ENCODE results near the gene ANKRD29. TPM values are rescaled to one million over a fixed set of nuclear protein-coding genes. Genes with fewer than 3 reads are reported as not detected.
A peak's percentile ranks its signal among the peaks of the same experiment; 100 is the strongest.

The ANKRD29 gene
- polyA plus RNA-seq, 1 experiment: 0.15 TPM

DNA sequence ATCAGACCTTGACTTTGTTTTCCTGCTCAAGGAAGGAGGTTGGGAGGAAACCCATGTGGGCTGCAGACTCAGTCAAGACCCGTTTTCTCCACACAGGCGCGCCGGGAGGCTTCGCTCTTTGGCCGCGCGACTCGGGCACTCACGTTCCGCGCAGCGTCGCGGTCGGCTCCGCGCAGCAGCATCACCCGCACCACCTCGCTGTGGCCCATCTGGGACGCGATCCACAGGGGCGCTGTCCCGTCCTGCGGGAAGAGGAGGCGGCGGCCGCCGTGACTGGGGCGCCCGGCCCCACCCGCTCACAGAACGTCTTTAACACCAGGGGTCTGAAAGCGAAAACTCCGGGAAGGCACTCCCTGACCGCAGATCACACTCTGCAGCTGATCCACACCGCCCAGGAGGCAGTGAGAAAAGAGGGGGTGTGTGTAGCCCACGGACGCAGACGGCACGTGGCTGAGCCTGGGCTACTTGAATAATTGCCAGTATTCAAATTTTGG, 43.3 kb downstream of the ANKRD29 start:
- ChIA-PET POLR2A (no interaction called here), CTCF (interaction anchor here (1.0 to 1.7 kb wide), 2 partner anchors 84 to 121 kb away, joined by 3 to 9 read pairs; no protein-coding TSS in a partner anchor)
- DNase-seq (ENCODE audit: low read depth, low spot score): no peak
- H3K27me3 ChIP-seq (ENCODE audit: control insufficient read depth, insufficient read depth, low read length): peaks cover 30% of the 10 kb centered on the region
- H3K27ac ChIP-seq (ENCODE audit: low read depth, low read length): no peak overlapping the region
- H3K4me3 ChIP-seq (ENCODE audit: low read depth, low read length): peak overlapping the region; percentile 59
- TF ChIP-seq, protein P1, sequence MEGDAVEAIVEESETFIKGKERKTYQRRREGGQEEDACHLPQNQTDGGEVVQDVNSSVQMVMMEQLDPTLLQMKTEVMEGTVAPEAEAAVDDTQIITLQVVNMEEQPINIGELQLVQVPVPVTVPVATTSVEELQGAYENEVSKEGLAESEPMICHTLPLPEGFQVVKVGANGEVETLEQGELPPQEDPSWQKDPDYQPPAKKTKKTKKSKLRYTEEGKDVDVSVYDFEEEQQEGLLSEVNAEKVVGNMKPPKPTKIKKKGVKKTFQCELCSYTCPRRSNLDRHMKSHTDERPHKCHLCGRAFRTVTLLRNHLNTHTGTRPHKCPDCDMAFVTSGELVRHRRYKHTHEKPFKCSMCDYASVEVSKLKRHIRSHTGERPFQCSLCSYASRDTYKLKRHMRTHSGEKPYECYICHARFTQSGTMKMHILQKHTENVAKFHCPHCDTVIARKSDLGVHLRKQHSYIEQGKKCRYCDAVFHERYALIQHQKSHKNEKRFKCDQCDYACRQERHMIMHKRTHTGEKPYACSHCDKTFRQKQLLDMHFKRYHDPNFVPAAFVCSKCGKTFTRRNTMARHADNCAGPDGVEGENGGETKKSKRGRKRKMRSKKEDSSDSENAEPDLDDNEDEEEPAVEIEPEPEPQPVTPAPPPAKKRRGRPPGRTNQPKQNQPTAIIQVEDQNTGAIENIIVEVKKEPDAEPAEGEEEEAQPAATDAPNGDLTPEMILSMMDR (IDR thresholded peaks at IDR 0.05; ENCODE audit: low read depth, low read length): no peak
- no peaks in the 10 kb centered on the region for H3K9me3 ChIP-seq (ENCODE audit: control insufficient read depth, insufficient read depth, low read length)

DNA sequence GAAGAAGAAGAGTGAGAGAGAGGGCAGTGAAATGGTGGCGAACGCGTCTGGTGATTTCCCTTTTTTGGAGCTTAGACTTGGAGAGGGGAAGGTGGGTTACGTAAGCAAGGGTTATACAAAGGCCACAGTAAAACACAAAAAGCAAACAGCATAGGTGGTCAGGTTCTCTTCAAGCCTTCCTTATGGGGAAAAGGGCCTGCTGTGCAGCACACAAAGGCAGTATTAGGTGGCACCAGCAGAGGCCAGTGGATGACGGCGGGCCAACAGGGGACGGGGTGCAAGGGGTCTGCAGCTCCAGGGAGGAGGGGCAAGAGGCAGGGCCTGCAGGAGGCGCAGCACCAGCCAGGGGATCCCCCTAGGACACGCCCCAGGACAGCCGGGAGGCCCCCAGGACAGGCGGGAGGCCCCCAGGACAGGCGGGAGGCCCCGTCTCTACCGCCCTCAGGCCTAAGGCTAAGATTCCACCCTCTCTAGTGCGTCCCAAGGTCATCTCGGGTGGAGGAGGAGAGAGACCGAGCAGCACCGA, 43.8 kb downstream of the ANKRD29 start:
- POLR2A ChIA-PET: interaction anchor here (0.6 kb wide), 1 partner anchor 396 kb away, joined by 6 read pairs; no protein-coding TSS in a partner anchor

DNA sequence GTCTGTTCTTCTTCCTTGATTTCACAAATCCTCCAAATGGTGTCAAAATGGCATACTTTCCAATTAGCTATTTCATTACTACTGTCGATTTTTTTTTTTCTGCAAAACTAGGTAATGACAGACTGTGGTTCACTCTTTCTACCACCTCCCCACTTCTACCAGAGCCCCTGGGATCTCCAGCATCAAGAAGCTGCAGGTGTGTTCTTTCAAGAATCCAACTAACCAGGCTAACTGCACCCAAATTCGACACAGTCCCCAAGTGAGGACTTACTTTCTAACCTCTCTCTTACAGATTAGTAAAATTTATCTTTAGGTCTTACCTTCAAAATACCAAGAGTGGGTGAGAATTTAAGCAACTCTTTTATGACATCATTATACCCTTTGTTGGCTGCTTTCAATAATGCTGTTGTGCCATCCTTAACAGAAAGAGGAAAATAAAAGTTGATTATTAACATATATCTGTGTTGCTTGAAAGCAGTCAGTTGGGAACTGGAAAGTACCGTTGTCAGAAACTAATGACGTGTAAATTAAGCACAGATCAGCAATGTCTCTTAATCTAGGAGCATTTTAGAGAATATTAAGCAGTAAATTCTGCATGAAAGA, 45.2 kb downstream of the ANKRD29 start:
- H3K9me3 ChIP-seq (ENCODE audit: control insufficient read depth, insufficient read depth, low read length): no peaks in the 10 kb centered on the region
- no peak overlapping the region for H3K27ac ChIP-seq (ENCODE audit: low read depth, low read length)
- CTCF ChIA-PET: interaction anchor here (1.7 kb wide), 1 partner anchor 86 kb away, joined by 9 read pairs; no protein-coding TSS in a partner anchor
- TF ChIP-seq, protein P1 (IDR thresholded peaks at IDR 0.05; ENCODE audit: low read depth, low read length): no peak
- POLR2A ChIA-PET: no interaction called here
- H3K4me3 ChIP-seq (ENCODE audit: low read depth, low read length): no peak overlapping the region
- no peak for DNase-seq (ENCODE audit: low read depth, low spot score)
- H3K27me3 ChIP-seq (ENCODE audit: control insufficient read depth, insufficient read depth, low read length): peaks cover 30% of the 10 kb centered on the region

More for the DNA sequence above, 43.8 kb downstream of the ANKRD29 start:
- Histone ChIP-seq H3K9me3 (ENCODE audit: control insufficient read depth, insufficient read depth, low read length) (no peaks in the 10 kb centered on the region), H3K4me3 (ENCODE audit: low read depth, low read length) (peak overlapping the region; percentile 59), H3K27ac (ENCODE audit: low read depth, low read length) (no peak overlapping the region), H3K27me3 (ENCODE audit: control insufficient read depth, insufficient read depth, low read length) (peaks cover 30% of the 10 kb centered on the region)
- CTCF ChIA-PET: interaction anchor here (1.0 to 1.7 kb wide), 3 partner anchors 84 to 120 kb away, joined by 3 to 9 read pairs (median 5); no protein-coding TSS in a partner anchor
- DNase-seq (ENCODE audit: low read depth, low spot score): no peak
- TF ChIP-seq, protein P1 (IDR thresholded peaks at IDR 0.05; ENCODE audit: low read depth, low read length): peak; percentile 2; the same call in 1 of the 2 replicates

DNA sequence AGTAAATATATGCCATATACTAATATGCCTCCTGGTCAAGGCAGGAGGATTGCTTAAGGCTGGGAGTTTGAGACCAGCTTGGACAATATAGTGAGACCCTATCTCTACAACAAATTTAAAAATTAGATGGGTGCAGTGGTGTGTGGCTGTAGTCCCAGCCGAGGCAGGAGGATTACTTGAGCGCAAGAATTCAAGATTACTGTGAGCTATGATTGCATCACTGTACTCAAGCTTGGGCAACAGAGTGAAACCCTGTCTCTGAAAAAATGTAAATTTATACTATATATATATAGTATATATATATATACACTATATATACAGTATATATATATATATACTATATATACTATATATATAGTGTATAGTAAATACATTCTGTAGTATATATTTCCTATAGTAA, 46.5 kb downstream of the ANKRD29 start:
- TF ChIP-seq, protein P1 (IDR thresholded peaks at IDR 0.05; ENCODE audit: low read depth, low read length): no peak
- no peak overlapping the region for H3K4me3 ChIP-seq (ENCODE audit: low read depth, low read length)
- no peak for DNase-seq (ENCODE audit: low read depth, low spot score)
- no peak overlapping the region for H3K27ac ChIP-seq (ENCODE audit: low read depth, low read length)
- no peaks in the 10 kb centered on the region for H3K9me3 ChIP-seq (ENCODE audit: control insufficient read depth, insufficient read depth, low read length)
- CTCF ChIA-PET: interaction anchor here (0.7 kb wide), 1 partner anchor 87 kb away, joined by 3 read pairs; no protein-coding TSS in a partner anchor
- H3K27me3 ChIP-seq (ENCODE audit: control insufficient read depth, insufficient read depth, low read length): peaks cover 31% of the 10 kb centered on the region
- POLR2A ChIA-PET: no interaction called here

DNA sequence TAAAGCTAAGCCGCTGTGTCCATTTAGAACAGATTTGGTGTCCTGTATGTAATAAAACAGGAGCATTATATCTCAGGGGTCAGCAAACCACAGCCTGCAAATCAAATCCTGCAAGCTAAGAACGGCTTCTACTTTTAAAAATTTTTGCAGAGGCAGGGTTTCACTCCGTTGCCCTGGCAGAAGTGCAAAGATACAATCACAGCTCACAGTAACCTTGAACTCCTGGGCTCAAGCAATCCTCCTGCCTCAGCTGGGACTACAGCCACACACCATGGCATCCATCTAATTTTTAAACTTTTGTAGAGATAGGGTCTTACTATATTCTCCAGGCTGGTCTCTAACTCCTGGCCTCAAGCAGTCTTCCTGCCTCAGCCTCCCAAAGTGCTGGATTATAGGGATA, 47.8 kb downstream of the ANKRD29 start:
- TF ChIP-seq, protein P1 (IDR thresholded peaks at IDR 0.05; ENCODE audit: low read depth, low read length): no peak
- H3K4me3 ChIP-seq (ENCODE audit: low read depth, low read length): no peak overlapping the region
- no peaks in the 10 kb centered on the region for H3K9me3 ChIP-seq (ENCODE audit: control insufficient read depth, insufficient read depth, low read length)
- H3K27me3 ChIP-seq (ENCODE audit: control insufficient read depth, insufficient read depth, low read length): peaks cover 18% of the 10 kb centered on the region
- H3K27ac ChIP-seq (ENCODE audit: low read depth, low read length): no peak overlapping the region
- ChIA-PET CTCF (interaction anchor here (0.6 to 3.0 kb wide), 4 partner anchors 88 to 566 kb away, joined by 3 to 15 read pairs (median 4); no protein-coding TSS in a partner anchor), POLR2A (interaction anchor here (0.6 kb wide), 1 partner anchor 33 kb away, joined by 3 read pairs; no protein-coding TSS in a partner anchor)
- DNase-seq (ENCODE audit: low read depth, low spot score): no peak

Data from AG04450 (cell line).